HepG2 (cell line): Measurements from ENCODE around the gene OASL. TPM values are rescaled to one million over a fixed set of nuclear protein-coding genes. Genes with fewer than 3 reads are reported as not detected.

Source experiments
- ARNT2 ChIP-seq: sonication (generic); formaldehyde crosslinking; IDR thresholded peaks from 2 replicates; pipeline ENCODE4 v1.8.0; 2022; ENCODE audit warnings: mild to moderate bottlenecking, low read depth, missing genetic modification reagents, moderate library complexity
- CBFB ChIP-seq: sonication (generic); formaldehyde crosslinking; IDR thresholded peaks from 2 replicates; pipeline ENCODE4 v1.4.0; 2020; ENCODE audit warnings: missing genetic modification reagents
- CENPX ChIP-seq: sonication (generic); formaldehyde crosslinking; IDR thresholded peaks from 2 replicates; pipeline ENCODE4 v1.9.0; 2021; ENCODE audit warnings: mild to moderate bottlenecking, missing genetic modification reagents, moderate library complexity
- FOXA1 ChIP-seq, 2 experiments: fragments of 450-650 bp in 1 of 2; sonication (generic) in 1 of 2; formaldehyde crosslinking in 1 of 2; IDR thresholded peaks; 2 replicates each; pipeline versions ENCODE4 v1.4.0 to v1.6.1; 2016 to 2020; ENCODE audit warnings: missing genetic modification reagents in 1 of 2
- HMGXB3 ChIP-seq: sonication (generic); formaldehyde crosslinking; IDR thresholded peaks from 2 replicates; pipeline ENCODE4 v1.4.0; 2020; ENCODE audit warnings: missing genetic modification reagents, borderline replicate concordance
- JUNB ChIP-seq: sonication (generic); formaldehyde crosslinking; IDR thresholded peaks from 2 replicates; pipeline ENCODE4 v1.8.0; 2022; ENCODE audit warnings: missing genetic modification reagents, mild to moderate bottlenecking, borderline replicate concordance
- NCOA2 ChIP-seq: sonication (generic); formaldehyde crosslinking; IDR thresholded peaks from 2 replicates; pipeline ENCODE4 v1.8.0; 2022; ENCODE audit warnings: inconsistent platforms
- PAX8 ChIP-seq: sonication (generic); formaldehyde crosslinking; IDR thresholded peaks from 2 replicates; pipeline ENCODE4 v1.8.0; 2022; ENCODE audit warnings: mild to moderate bottlenecking, missing genetic modification reagents, borderline replicate concordance
- RCOR2 ChIP-seq: IDR thresholded peaks from 2 replicates; pipeline ENCODE4 v1.6.1; 2016; ENCODE audit warnings: missing biosample characterization, missing genetic modification reagents
- REST ChIP-seq, 2 experiments: IDR thresholded peaks; 2 replicates each; pipeline ENCODE4 v1.6.1; 2011 to 2012; ENCODE audit warnings: low read length in 2 of 2, borderline replicate concordance in 1 of 2, low read depth in 1 of 2, mild to moderate bottlenecking in 1 of 2, moderate library complexity in 1 of 2
- RXRB ChIP-seq: IDR thresholded peaks from 2 replicates; pipeline ENCODE4 v1.6.1; 2016; ENCODE audit warnings: borderline replicate concordance, missing genetic modification reagents, missing compliant biosample characterization
- SAFB2 ChIP-seq: sonication (generic); formaldehyde crosslinking; IDR thresholded peaks from 2 replicates; pipeline ENCODE4 v1.5.1; 2020; ENCODE audit warnings: missing genetic modification reagents, low read depth, mild to moderate bottlenecking, borderline replicate concordance
- SMARCE1 ChIP-seq: fragments of 450-650 bp; IDR thresholded peaks from 2 replicates; pipeline ENCODE4 v1.6.1; 2017; ENCODE audit warnings: borderline replicate concordance
- SNAPC5 ChIP-seq: sonication (generic); formaldehyde crosslinking; IDR thresholded peaks from 2 replicates; pipeline ENCODE4 v1.8.1; 2023; ENCODE audit warnings: mild to moderate bottlenecking, missing genetic modification reagents, borderline replicate concordance
- ZIK1 ChIP-seq: sonication (generic); formaldehyde crosslinking; IDR thresholded peaks from 2 replicates; pipeline ENCODE4 v1.5.0; 2020; ENCODE audit warnings: mild to moderate bottlenecking, low read depth, missing genetic modification reagents, borderline replicate concordance
- ZNF704 ChIP-seq: sonication (generic); formaldehyde crosslinking; IDR thresholded peaks from 2 replicates; pipeline ENCODE4 v1.8.1; 2023; ENCODE audit warnings: mild to moderate bottlenecking, inconsistent platforms, moderate library complexity, missing genetic modification reagents, borderline replicate concordance
- polyA plus RNA-seq, 8 experiments: library from polyadenylated mRNA; depleted of rRNA in 3 of 8; stranded (reverse) in 7 of 8; unstranded in 1 of 8; fragments of >200 nt; fragmentation: Illumina TruSeq in 4 of 8; extraction: Trizol in 4 of 8; gene quantifications; 2 replicates each; pipeline versions ENCODE4 v1.2.1 to v1.2.3, GENCODE V29; 2011 to 2016; ENCODE audit warnings: low read depth in 4 of 8, missing spikeins in 1 of 8, mixed read lengths in 1 of 8; ENCODE audit not compliant: insufficient read depth in 1 of 8
- total RNA-seq, 5 experiments: library from RNA; depleted of rRNA; stranded (reverse); fragments of >200 nt; fragmentation: Illumina TruSeq; extraction: Trizol; gene quantifications; 2 replicates each; pipeline ENCODE4 v1.2.3, GENCODE V29; 2016; ENCODE audit warnings: low read depth in 1 of 5

The OASL gene
- total and polyA plus RNA-seq, 2 of the 13 experiments (the other 11 are each of a cell fraction or from before 2014, with no cell fraction given), result 0.11 to 0.22 TPM

- TF ChIP-seq HMGXB3 (CRISPR knock-in tag) (no peak), ARNT2 (CRISPR knock-in tag) (no peak), ZNF704 (CRISPR knock-in tag) (no peak), PAX8 (CRISPR knock-in tag) (no peak), SMARCE1 (no peak), CBFB (no peak), REST (IDR thresholded peaks at IDR 0.05; ENCODE audit: borderline replicate concordance in 1 of 2, low read depth in 1 of 2, low read length in 2 of 2) (no peak), SAFB2 (CRISPR knock-in tag) (0 out of 2 replicates have a peak, but pooled peaks have one; percentile 16), NCOA2 (no peak), RXRB (CRISPR knock-in tag) (no peak), ZIK1 (CRISPR knock-in tag) (no peak), JUNB (CRISPR knock-in tag) (0 out of 2 replicates have a peak, but pooled peaks have one; percentile 44), SNAPC5 (CRISPR knock-in tag) (no peak), RCOR2 (CRISPR knock-in tag) (no peak), CENPX (CRISPR knock-in tag) (no peak), FOXA1 (IDR thresholded peaks at IDR 0.05) (no peak), FOXA1 (CRISPR knock-in tag; IDR thresholded peaks at IDR 0.05) (peak; percentile 45; the same call in 1 of the 2 replicates)
Observed at GRCh38 chr12:120980800-120981368, 58.2 kb downstream of the OASL start (continued).
